Medulla oblongata (tissue), 1 donor: ENCODE results near the gene DNM1L.

Experiments
- DNase-seq: peaks from one replicate; pipeline ENCODE4 v3.0.0-alpha.2; 2015; ENCODE audit errors: extremely low spot score

The DNM1L gene

GRCh38 chr12:32679091-32679919 lies at the start of gene DNM1L:
Gene DNM1L, plus strand, starts transcription at chr12:32679301. Its CDS starts 63 bp downstream, at chr12:32679364.
- peak; percentile 98 for DNase-seq

GRCh38 chr12:32641287-32641901 lies 37.7 kb upstream of the DNM1L start:
- no peak for DNase-seq

GRCh38 chr12:32644431-32644830 lies 34.7 kb upstream of the DNM1L start:
- DNase-seq, result no peak

GRCh38 chr12:32647275-32647674 lies 31.8 kb upstream of the DNM1L start:
- no peak for DNase-seq

- no peak for DNase-seq
Observed at GRCh38 chr12:32650508-32650907, 28.6 kb upstream of the DNM1L start.

GRCh38 chr12:32651151-32651955 lies 27.7 kb upstream of the DNM1L start:
- no peak for DNase-seq

- DNase-seq, result no peak
Observed at GRCh38 chr12:32651956-32652210, 27.2 kb upstream of the DNM1L start.

GRCh38 chr12:32659908-32660440 lies 19.1 kb upstream of the DNM1L start:
- DNase-seq, result no peak

GRCh38 chr12:32661706-32662105 lies 17.4 kb upstream of the DNM1L start:
- DNase-seq, result no peak

- DNase-seq, result no peak
Observed at GRCh38 chr12:32662665-32663064, 16.4 kb upstream of the DNM1L start.

- no peak for DNase-seq
Observed at GRCh38 chr12:32666018-32666417, 13.1 kb upstream of the DNM1L start.

GRCh38 chr12:32669584-32669983 lies 9.5 kb upstream of the DNM1L start:
- DNase-seq, result no peak

- peak; percentile 83 for DNase-seq
Observed at GRCh38 chr12:32671930-32672780, 6.9 kb upstream of the DNM1L start.

- DNase-seq, result no peak
Observed at GRCh38 chr12:32679920-32680237, 778 bp downstream of the DNM1L start.

- no peak for DNase-seq
Observed at GRCh38 chr12:32680787-32681186, 1.7 kb downstream of the DNM1L start.

GRCh38 chr12:32681272-32681671 lies 2.2 kb downstream of the DNM1L start:
- no peak for DNase-seq

- no peak for DNase-seq
Observed at GRCh38 chr12:32686340-32686739, 7.2 kb downstream of the DNM1L start.

GRCh38 chr12:32688786-32689185 lies 9.7 kb downstream of the DNM1L start:
- DNase-seq, result no peak

- DNase-seq, result no peak
Observed at GRCh38 chr12:32690927-32691326, 11.8 kb downstream of the DNM1L start.

- no peak for DNase-seq
Observed at GRCh38 chr12:32692358-32692757, 13.3 kb downstream of the DNM1L start.

GRCh38 chr12:32693036-32693435 lies 13.9 kb downstream of the DNM1L start:
- DNase-seq, result no peak

GRCh38 chr12:32695787-32696186 lies 16.7 kb downstream of the DNM1L start:
- no peak for DNase-seq
